GM18511 (cell line): ENCODE data around the gene TBX20.
"Not testable (repeated sequence)": the region's sequence is repeated elsewhere in the genome, so short reads cannot be mapped to it uniquely, and the experiment has no call there.

ENCODE experiments used
- ATAC-seq: cut with Tn5 transposase; IDR thresholded peaks from one replicate; pipeline ENCODE4 v1.9.1; 2021; ENCODE audit warnings: mild to moderate bottlenecking, moderate library complexity; ENCODE audit not compliant: unreplicated experiment

The TBX20 gene

GRCh38 chr7:35172131-35172530 is 81.8 kb downstream of the TBX20 start:
- not testable (repeated sequence) for ATAC-seq

- not testable (repeated sequence) for ATAC-seq
Observed at GRCh38 chr7:35167658-35168057, 86.2 kb downstream of the TBX20 start.

- ATAC-seq: not testable (repeated sequence)
Observed at GRCh38 chr7:35167158-35167557, 86.7 kb downstream of the TBX20 start.

GRCh38 chr7:35161059-35161740 is 92.7 kb downstream of the TBX20 start:
- not testable (repeated sequence) for ATAC-seq
